WTC11 (cell line): ENCODE data around the gene ADM. TPM values are rescaled to one million over a fixed set of nuclear protein-coding genes. Genes with fewer than 3 reads are reported as not detected.
A peak's percentile ranks its signal among the peaks of the same experiment; 100 is the strongest.

ENCODE experiments used
- ATAC-seq: fragments of 200-7000 bp; cut with Tn5 transposase; 2 replicates; pipeline ENCODE4 v1.10.0; 2021; ENCODE audit warnings: mild to moderate bottlenecking, moderate library complexity
- CTCF ChIA-PET: fragments of 300-600 bp; sonication (Branson Sonifier 250); formaldehyde crosslinking; loops from one replicate; lab custom pipeline; 2021; ENCODE audit warnings: antibody characterized with exemption; lab: Charles Lee
- POLR2A ChIA-PET: fragments of 350-600 bp; sonication (Branson Sonifier 250); formaldehyde crosslinking; loops from one replicate; lab custom pipeline; 2021; ENCODE audit warnings: antibody characterized with exemption; lab: Charles Lee
- DNase-seq: peaks from one replicate; pipeline ENCODE4 v3.0.0; 2021; ENCODE audit warnings: low spot score
- H3K27ac Mint-ChIP-seq: 2 replicates; pipeline ENCODE4 v1.8.0; 2021; ENCODE audit warnings: mixed read lengths
- H3K27me3 Mint-ChIP-seq: 2 replicates; pipeline ENCODE4 v1.8.0; 2021; ENCODE audit warnings: low read depth, mild to moderate bottlenecking, moderate library complexity, mixed read lengths
- H3K36me3 Mint-ChIP-seq: 2 replicates; pipeline ENCODE4 v1.8.0; 2021; ENCODE audit warnings: mixed read lengths
- H3K4me1 Mint-ChIP-seq: 2 replicates; pipeline ENCODE4 v1.8.0; 2022; ENCODE audit warnings: mixed read lengths
- H3K4me3 Mint-ChIP-seq: 2 replicates; pipeline ENCODE4 v1.8.0; 2021; ENCODE audit warnings: mild to moderate bottlenecking, moderate library complexity, mixed read lengths
- H3K9me3 Mint-ChIP-seq: 2 replicates; pipeline ENCODE4 v1.8.0; 2021; ENCODE audit warnings: mixed read lengths
- CREB1 ChIP-seq: sonication (generic); formaldehyde crosslinking; IDR thresholded peaks from 2 replicates; pipeline ENCODE4 v1.8.0; 2023; ENCODE audit warnings: mild to moderate bottlenecking, missing genetic modification reagents
- GABPB1 ChIP-seq: sonication (generic); formaldehyde crosslinking; IDR thresholded peaks from 2 replicates; pipeline ENCODE4 v1.8.1; 2023; ENCODE audit warnings: mild to moderate bottlenecking, missing genetic modification reagents
- NR1H2 ChIP-seq: sonication (generic); formaldehyde crosslinking; IDR thresholded peaks from 2 replicates; pipeline ENCODE4 v1.9.0; 2021; ENCODE audit warnings: mild to moderate bottlenecking, moderate library complexity, missing genetic modification reagents
- TP53 ChIP-seq: sonication (generic); formaldehyde crosslinking; IDR thresholded peaks from 2 replicates; pipeline ENCODE4 v1.8.1; 2023; ENCODE audit warnings: mild to moderate bottlenecking, missing genetic modification reagents
- ZBTB21 ChIP-seq: sonication (generic); formaldehyde crosslinking; IDR thresholded peaks from 2 replicates; pipeline ENCODE4 v1.8.1; 2023; ENCODE audit warnings: mild to moderate bottlenecking, missing genetic modification reagents, borderline replicate concordance
- ZNF263 ChIP-seq: sonication (generic); formaldehyde crosslinking; IDR thresholded peaks from 2 replicates; pipeline ENCODE4 v1.8.1; 2022; ENCODE audit warnings: low read depth, mild to moderate bottlenecking, moderate library complexity, missing genetic modification reagents
- ZNF671 ChIP-seq: fragments of 250-450 bp; sonication (Bioruptor Pico); IDR thresholded peaks from 2 replicates; pipeline ENCODE4 v1.8.0; 2021; ENCODE audit warnings: mild to moderate bottlenecking
- total RNA-seq: library from RNA; stranded (reverse); gene quantifications from 3 replicates; pipeline ENCODE4 v1.2.3, GENCODE V29; 2021
- TF ChIP-seq, protein P1 (sequence below): sonication (generic); formaldehyde crosslinking; IDR thresholded peaks from 2 replicates; pipeline ENCODE4 v1.8.0; 2023; ENCODE audit warnings: missing genetic modification reagents
- TF ChIP-seq, protein P2 (sequence below): fragments of 250-450 bp; sonication (Bioruptor Pico); IDR thresholded peaks from 2 replicates; pipeline ENCODE4 v1.9.0; 2021; ENCODE audit warnings: moderate library complexity, mild to moderate bottlenecking, inconsistent platforms, borderline replicate concordance
- TF ChIP-seq, protein P3 (sequence below): sonication (generic); formaldehyde crosslinking; IDR thresholded peaks from 2 replicates; pipeline ENCODE4 v1.8.1; 2022; ENCODE audit warnings: mild to moderate bottlenecking, moderate library complexity, missing genetic modification reagents
- TF ChIP-seq, protein P4 (sequence below): sonication (generic); formaldehyde crosslinking; IDR thresholded peaks from 2 replicates; pipeline ENCODE4 v1.8.0; 2022; ENCODE audit warnings: missing genetic modification reagents
- TF ChIP-seq, protein P5 (sequence below): fragments of 250-450 bp; sonication (Bioruptor Pico); IDR thresholded peaks from 2 replicates; pipeline ENCODE4 v1.9.0; 2021; ENCODE audit warnings: mild to moderate bottlenecking, borderline replicate concordance
- TF ChIP-seq, protein P6 (sequence below): sonication (generic); formaldehyde crosslinking; IDR thresholded peaks from 2 replicates; pipeline ENCODE4 v1.8.0; 2022; ENCODE audit warnings: mild to moderate bottlenecking, missing genetic modification reagents
- TF ChIP-seq, protein P7 (sequence below): sonication (generic); formaldehyde crosslinking; IDR thresholded peaks from 2 replicates; pipeline ENCODE4 v1.8.1; 2023; ENCODE audit warnings: mild to moderate bottlenecking, missing genetic modification reagents, borderline replicate concordance
- TF ChIP-seq, protein P8 (sequence below): sonication (generic); formaldehyde crosslinking; IDR thresholded peaks from 2 replicates; pipeline ENCODE4 v1.8.1; 2022; ENCODE audit warnings: low read depth, missing genetic modification reagents, borderline replicate concordance

ADM gene
- total RNA-seq, 1 experiment from 2014 or later, result 18.7 TPM

DNA sequence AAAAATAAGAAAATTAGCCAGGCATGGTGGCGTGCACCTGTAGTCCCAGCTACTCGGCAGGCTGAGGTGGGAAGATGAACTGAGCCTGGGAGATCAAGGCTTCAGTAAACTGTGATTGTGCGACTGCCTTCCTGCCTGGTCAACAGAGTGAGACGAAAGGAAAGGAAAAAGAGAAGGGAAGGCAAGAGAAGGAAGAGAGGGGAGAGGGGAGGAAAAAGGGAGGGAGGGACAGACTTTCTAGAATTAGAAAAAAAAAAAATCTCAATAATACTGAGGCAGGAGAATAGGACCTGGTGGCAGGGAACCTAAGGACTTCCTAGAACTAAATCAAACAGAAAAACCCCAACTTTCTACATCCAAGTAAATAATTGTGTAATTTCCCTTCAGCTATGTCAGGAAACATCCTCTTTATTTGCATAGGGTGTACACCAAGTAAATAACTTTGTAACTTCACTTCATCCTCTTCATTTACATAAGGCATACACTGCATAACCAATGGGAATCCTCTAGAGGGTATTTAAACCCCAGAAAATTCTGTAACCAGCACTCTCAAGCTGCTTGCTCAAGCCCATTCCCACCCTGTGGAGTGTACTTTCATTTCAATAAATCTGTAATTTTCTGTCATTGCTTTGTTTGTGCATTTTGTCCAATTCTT lies 19.6 kb upstream of the ADM start:
- TF ChIP-seq GABPB1, result peak; percentile 52; the same call in 1 of the 2 replicates
- TF ChIP-seq NR1H2 (CRISPR knock-in tag), result no peak
- no peak for TF ChIP-seq ZNF263
- ChIA-PET POLR2A (no interaction called here), CTCF (interaction anchor here (0.6 to 1.6 kb wide), 5 partner anchors 12 to 363 kb away, joined by 3 to 4 read pairs (median 3); no protein-coding TSS in a partner anchor)
- DNase-seq (no peak), ATAC-seq (no peak)
- no peak overlapping the region for H3K4me3 Mint-ChIP-seq
- H3K27ac Mint-ChIP-seq, result peak overlapping the region; percentile 33; the same call in 1 of the 2 replicates
- H3K36me3 Mint-ChIP-seq, result peaks cover 3% of the 10 kb centered on the region; the same call in 1 of the 2 replicates
- H3K9me3 Mint-ChIP-seq, result no peaks in the 10 kb centered on the region
- no peaks in the 10 kb centered on the region for H3K27me3 Mint-ChIP-seq
- H3K4me1 Mint-ChIP-seq, result peaks cover 15% of the 10 kb centered on the region

DNA sequence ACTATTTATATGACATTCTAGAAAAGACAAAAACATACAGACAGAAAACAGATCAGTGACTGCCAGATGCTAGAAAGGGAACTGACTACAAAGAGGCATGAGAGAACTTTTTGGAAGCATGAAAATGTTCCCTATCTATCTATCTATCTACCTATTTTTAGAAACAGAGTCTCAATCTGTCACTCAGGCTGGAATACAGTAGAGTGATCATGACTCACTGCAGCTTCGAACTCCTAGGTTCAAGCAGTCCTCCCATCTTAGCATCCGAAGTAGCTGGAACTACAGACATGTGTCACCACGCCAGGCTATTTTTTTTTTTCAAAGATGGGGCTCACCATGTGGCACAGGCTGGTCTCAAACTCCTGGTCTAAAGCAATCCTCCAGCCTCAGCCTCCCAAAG lies 17.7 kb upstream of the ADM start:
- H3K27me3 Mint-ChIP-seq, result no peaks in the 10 kb centered on the region
- peaks cover 26% of the 10 kb centered on the region for H3K4me1 Mint-ChIP-seq
- no peak overlapping the region for H3K27ac Mint-ChIP-seq
- ChIA-PET POLR2A (no interaction called here), CTCF (interaction anchor here (2.5 kb wide), 1 partner anchor 17 kb away, joined by 10 read pairs; the partner anchor contains the start of gene ADM)
- ATAC-seq, result no peak
- H3K36me3 Mint-ChIP-seq, result peaks cover 3% of the 10 kb centered on the region; the same call in 1 of the 2 replicates
- no peaks in the 10 kb centered on the region for H3K9me3 Mint-ChIP-seq
- H3K4me3 Mint-ChIP-seq, result no peak overlapping the region
- no peak for DNase-seq
- TF ChIP-seq, protein P1, sequence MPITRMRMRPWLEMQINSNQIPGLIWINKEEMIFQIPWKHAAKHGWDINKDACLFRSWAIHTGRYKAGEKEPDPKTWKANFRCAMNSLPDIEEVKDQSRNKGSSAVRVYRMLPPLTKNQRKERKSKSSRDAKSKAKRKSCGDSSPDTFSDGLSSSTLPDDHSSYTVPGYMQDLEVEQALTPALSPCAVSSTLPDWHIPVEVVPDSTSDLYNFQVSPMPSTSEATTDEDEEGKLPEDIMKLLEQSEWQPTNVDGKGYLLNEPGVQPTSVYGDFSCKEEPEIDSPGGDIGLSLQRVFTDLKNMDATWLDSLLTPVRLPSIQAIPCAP (CRISPR knock-in tag), result no peak
- TF ChIP-seq, protein P2, sequence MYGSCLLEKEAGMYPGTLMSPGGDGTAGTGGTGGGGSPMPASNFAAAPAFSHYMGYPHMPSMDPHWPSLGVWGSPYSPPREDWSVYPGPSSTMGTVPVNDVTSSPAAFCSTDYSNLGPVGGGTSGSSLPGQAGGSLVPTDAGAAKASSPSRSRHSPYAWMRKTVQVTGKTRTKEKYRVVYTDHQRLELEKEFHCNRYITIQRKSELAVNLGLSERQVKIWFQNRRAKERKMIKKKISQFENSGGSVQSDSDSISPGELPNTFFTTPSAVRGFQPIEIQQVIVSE (CRISPR knock-in tag), result no peak
- TF ChIP-seq TP53 (CRISPR knock-in tag) (no peak), ZNF671 (CRISPR knock-in tag) (no peak), CREB1 (CRISPR knock-in tag) (no peak), ZBTB21 (no peak)
- TF ChIP-seq, protein P3, sequence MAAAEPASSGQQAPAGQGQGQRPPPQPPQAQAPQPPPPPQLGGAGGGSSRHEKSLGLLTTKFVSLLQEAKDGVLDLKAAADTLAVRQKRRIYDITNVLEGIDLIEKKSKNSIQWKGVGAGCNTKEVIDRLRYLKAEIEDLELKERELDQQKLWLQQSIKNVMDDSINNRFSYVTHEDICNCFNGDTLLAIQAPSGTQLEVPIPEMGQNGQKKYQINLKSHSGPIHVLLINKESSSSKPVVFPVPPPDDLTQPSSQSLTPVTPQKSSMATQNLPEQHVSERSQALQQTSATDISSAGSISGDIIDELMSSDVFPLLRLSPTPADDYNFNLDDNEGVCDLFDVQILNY, result no peak
- TF ChIP-seq, protein P4, sequence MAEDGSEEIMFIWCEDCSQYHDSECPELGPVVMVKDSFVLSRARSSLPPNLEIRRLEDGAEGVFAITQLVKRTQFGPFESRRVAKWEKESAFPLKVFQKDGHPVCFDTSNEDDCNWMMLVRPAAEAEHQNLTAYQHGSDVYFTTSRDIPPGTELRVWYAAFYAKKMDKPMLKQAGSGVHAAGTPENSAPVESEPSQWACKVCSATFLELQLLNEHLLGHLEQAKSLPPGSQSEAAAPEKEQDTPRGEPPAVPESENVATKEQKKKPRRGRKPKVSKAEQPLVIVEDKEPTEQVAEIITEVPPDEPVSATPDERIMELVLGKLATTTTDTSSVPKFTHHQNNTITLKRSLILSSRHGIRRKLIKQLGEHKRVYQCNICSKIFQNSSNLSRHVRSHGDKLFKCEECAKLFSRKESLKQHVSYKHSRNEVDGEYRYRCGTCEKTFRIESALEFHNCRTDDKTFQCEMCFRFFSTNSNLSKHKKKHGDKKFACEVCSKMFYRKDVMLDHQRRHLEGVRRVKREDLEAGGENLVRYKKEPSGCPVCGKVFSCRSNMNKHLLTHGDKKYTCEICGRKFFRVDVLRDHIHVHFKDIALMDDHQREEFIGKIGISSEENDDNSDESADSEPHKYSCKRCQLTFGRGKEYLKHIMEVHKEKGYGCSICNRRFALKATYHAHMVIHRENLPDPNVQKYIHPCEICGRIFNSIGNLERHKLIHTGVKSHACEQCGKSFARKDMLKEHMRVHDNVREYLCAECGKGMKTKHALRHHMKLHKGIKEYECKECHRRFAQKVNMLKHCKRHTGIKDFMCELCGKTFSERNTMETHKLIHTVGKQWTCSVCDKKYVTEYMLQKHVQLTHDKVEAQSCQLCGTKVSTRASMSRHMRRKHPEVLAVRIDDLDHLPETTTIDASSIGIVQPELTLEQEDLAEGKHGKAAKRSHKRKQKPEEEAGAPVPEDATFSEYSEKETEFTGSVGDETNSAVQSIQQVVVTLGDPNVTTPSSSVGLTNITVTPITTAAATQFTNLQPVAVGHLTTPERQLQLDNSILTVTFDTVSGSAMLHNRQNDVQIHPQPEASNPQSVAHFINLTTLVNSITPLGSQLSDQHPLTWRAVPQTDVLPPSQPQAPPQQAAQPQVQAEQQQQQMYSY (CRISPR knock-in tag), result no peak
- TF ChIP-seq, protein P5, sequence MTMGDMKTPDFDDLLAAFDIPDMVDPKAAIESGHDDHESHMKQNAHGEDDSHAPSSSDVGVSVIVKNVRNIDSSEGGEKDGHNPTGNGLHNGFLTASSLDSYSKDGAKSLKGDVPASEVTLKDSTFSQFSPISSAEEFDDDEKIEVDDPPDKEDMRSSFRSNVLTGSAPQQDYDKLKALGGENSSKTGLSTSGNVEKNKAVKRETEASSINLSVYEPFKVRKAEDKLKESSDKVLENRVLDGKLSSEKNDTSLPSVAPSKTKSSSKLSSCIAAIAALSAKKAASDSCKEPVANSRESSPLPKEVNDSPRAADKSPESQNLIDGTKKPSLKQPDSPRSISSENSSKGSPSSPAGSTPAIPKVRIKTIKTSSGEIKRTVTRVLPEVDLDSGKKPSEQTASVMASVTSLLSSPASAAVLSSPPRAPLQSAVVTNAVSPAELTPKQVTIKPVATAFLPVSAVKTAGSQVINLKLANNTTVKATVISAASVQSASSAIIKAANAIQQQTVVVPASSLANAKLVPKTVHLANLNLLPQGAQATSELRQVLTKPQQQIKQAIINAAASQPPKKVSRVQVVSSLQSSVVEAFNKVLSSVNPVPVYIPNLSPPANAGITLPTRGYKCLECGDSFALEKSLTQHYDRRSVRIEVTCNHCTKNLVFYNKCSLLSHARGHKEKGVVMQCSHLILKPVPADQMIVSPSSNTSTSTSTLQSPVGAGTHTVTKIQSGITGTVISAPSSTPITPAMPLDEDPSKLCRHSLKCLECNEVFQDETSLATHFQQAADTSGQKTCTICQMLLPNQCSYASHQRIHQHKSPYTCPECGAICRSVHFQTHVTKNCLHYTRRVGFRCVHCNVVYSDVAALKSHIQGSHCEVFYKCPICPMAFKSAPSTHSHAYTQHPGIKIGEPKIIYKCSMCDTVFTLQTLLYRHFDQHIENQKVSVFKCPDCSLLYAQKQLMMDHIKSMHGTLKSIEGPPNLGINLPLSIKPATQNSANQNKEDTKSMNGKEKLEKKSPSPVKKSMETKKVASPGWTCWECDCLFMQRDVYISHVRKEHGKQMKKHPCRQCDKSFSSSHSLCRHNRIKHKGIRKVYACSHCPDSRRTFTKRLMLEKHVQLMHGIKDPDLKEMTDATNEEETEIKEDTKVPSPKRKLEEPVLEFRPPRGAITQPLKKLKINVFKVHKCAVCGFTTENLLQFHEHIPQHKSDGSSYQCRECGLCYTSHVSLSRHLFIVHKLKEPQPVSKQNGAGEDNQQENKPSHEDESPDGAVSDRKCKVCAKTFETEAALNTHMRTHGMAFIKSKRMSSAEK (CRISPR knock-in tag), result no peak
- TF ChIP-seq, protein P6, sequence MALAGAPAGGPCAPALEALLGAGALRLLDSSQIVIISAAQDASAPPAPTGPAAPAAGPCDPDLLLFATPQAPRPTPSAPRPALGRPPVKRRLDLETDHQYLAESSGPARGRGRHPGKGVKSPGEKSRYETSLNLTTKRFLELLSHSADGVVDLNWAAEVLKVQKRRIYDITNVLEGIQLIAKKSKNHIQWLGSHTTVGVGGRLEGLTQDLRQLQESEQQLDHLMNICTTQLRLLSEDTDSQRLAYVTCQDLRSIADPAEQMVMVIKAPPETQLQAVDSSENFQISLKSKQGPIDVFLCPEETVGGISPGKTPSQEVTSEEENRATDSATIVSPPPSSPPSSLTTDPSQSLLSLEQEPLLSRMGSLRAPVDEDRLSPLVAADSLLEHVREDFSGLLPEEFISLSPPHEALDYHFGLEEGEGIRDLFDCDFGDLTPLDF (CRISPR knock-in tag), result no peak
- TF ChIP-seq, protein P7, sequence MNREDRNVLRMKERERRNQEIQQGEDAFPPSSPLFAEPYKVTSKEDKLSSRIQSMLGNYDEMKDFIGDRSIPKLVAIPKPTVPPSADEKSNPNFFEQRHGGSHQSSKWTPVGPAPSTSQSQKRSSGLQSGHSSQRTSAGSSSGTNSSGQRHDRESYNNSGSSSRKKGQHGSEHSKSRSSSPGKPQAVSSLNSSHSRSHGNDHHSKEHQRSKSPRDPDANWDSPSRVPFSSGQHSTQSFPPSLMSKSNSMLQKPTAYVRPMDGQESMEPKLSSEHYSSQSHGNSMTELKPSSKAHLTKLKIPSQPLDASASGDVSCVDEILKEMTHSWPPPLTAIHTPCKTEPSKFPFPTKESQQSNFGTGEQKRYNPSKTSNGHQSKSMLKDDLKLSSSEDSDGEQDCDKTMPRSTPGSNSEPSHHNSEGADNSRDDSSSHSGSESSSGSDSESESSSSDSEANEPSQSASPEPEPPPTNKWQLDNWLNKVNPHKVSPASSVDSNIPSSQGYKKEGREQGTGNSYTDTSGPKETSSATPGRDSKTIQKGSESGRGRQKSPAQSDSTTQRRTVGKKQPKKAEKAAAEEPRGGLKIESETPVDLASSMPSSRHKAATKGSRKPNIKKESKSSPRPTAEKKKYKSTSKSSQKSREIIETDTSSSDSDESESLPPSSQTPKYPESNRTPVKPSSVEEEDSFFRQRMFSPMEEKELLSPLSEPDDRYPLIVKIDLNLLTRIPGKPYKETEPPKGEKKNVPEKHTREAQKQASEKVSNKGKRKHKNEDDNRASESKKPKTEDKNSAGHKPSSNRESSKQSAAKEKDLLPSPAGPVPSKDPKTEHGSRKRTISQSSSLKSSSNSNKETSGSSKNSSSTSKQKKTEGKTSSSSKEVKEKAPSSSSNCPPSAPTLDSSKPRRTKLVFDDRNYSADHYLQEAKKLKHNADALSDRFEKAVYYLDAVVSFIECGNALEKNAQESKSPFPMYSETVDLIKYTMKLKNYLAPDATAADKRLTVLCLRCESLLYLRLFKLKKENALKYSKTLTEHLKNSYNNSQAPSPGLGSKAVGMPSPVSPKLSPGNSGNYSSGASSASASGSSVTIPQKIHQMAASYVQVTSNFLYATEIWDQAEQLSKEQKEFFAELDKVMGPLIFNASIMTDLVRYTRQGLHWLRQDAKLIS (CRISPR knock-in tag), result no peak
- TF ChIP-seq, protein P8, sequence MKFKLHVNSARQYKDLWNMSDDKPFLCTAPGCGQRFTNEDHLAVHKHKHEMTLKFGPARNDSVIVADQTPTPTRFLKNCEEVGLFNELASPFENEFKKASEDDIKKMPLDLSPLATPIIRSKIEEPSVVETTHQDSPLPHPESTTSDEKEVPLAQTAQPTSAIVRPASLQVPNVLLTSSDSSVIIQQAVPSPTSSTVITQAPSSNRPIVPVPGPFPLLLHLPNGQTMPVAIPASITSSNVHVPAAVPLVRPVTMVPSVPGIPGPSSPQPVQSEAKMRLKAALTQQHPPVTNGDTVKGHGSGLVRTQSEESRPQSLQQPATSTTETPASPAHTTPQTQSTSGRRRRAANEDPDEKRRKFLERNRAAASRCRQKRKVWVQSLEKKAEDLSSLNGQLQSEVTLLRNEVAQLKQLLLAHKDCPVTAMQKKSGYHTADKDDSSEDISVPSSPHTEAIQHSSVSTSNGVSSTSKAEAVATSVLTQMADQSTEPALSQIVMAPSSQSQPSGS (CRISPR knock-in tag), result no peak
